Stimulated activated CD8-positive, alpha-beta memory T cell treated with anti-CD3 and anti-CD28 coated beads, Interleukin-12 subunit alpha, Interleukin-12 subunit beta, amount 100 ng/mL, for 24 hours (primary cell): ENCODE results near the gene MTHFD1L.
"Not testable (repeated sequence)": the region's sequence is repeated elsewhere in the genome, so short reads cannot be mapped to it uniquely, and the experiment has no call there.

Experiments used
- DNase-seq: peaks from one replicate; pipeline ENCODE4 v3.0.0-alpha.2; 2020; ENCODE audit errors: extremely low read depth

The MTHFD1L gene

DNA sequence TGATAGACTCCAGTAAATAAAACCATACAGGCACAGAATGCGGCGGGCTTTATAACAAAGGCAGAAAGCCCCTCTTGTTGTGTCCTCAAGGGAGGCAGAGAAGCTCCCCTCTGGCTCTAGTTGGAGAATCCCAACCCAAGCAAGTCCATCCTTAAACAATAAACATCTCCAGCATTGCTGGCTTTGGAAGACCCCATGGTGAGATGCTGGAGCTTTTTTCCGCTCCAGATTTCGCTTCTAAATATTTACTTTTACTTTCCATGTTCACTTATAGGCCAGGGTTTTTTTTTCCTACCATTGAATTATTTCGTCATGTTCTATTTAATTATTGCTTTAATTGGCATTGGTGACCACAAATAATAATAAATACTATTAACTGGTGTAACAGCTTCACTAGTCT lies 176.2 kb downstream of the MTHFD1L start:
- no peak for DNase-seq

DNA sequence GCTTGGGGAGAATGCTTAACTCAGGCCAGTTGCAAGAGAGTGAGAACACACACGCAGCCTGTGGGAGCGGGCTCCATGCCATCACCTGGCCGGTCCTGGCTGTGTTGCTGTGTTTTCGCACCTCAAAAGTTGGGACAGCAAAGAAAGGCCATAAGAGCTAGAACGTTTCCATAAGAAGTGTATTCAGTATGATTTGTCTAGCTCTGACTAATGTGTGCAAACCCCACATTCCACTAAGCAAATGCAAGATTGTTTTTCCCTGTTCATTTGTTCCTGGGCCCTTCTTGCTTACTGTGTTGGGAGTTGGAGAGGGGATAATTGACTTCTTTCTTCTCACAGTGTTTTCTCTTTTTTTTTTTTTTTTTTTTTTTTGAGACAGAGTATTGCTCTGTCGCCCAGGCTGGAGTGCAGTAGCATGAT lies 177.4 kb downstream of the MTHFD1L start:
- DNase-seq, result not testable (repeated sequence)

DNA sequence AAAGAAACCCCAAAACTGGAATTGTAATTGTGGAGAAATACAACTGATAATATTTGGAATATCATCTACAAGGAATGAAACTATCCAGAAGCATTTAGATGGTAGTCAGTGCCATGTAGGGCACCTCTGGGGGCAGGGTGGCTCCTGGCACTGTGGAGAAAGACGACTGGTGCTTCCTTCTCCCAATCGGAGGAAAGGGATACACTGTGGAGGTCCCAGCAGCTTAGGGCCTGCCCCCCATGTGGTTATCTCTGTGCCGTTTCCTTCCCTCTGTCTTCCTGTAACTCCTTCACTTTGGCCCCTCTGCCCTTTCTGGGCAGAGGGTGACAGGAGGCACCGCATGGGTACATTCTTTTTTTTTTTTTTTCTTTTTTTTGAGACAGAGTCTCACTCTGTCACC lies 178.4 kb downstream of the MTHFD1L start:
- DNase-seq, result no peak

DNA sequence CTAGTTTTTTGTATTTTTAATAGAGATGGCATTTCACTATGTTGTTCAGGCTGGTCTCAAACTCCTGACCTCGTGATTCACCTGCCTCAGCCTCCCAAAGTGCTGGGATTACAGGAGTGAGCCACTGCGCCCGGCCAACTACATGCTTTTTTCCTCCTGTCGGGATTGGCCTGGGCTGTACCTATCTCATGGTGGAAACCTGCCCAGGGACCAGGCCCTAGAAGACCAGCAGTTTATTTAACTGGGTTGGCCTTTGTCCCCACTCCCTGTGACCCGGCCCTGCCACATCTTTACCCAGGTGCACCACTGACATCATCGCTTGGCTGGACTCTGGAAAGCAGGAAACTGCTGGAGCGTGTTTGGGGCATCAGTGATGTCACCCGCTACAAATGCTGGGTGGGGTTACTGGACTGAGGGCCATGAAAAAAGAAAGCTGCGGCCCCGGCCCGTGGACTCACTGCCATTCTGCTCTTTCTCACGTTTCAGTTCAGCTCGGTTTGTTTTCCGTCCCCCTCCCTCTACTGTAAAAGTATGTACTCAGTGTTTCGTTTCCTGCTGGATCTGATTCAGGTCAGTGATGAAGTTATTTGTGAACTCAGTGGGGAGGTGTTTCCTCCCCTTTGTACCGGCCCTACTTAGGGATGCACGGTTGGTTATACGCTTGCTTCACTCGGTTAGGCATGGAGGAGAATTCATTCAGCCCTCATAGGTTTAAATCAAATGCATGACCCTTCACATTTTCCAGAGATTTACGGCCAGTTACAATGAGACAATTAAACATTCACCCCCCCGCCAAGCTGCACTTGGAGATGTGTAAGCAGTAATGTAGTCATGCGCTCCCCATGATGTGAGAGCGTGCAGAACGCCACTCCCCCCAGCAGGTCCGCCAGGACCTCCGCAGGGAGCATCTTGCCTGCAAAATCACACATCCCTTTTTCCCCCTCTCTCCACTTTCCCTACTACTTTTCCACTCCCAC lies 179.3 kb downstream of the MTHFD1L start:
- DNase-seq, result no peak

DNA sequence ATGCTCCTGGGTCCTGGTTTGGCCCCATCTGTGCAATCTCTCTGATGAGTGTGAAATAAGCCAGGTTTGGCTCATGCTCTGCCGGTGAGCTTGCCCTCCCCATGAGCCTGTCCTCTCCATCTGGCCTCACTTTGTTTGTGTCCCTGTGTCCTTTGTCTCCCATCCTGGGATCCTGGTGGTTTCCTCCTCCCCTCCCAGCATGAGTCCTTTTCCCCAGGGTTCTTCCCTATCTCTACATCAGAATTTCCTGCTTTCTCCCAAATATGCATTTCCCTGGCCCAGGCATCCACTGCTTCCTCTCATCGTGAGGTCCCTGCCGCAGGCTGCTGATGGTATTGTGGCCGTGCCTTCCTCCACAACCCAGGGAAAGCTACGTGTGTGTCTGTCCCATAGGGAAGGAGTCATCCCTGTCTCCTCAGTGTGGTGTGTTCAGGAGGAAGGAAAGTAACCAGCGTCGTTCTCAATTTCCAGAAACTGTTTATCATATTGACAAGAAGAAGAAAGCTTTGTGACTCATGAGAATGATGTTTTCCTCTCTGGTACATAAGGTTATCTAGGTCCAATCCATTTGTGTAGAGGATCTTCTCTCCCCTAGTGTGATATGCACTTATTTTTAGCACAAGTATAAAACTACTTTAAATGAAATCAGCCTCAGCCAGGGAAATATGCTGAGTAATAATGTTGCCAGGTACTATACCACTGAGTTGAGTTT lies 180.2 kb downstream of the MTHFD1L start:
- DNase-seq, result not testable (repeated sequence)

DNA sequence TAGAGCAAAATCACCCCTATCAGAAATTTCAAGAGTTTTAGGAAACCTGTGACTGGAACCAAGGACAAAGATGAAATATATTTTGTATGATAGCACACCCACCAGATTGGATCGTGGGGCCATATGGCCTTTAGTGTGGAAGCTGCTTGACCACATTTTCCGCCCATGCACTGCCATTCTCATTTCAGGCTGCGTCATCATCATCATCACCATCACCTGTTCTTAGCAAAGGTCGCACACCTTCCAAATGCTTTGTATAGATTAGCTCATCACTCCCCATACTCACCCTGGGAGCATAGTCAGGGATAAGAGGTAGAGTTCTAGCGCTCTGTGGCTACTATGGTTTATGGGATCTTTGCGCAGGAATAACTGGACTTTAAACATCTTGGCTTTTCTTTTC lies 185.7 kb downstream of the MTHFD1L start:
- DNase-seq, result no peak

DNA sequence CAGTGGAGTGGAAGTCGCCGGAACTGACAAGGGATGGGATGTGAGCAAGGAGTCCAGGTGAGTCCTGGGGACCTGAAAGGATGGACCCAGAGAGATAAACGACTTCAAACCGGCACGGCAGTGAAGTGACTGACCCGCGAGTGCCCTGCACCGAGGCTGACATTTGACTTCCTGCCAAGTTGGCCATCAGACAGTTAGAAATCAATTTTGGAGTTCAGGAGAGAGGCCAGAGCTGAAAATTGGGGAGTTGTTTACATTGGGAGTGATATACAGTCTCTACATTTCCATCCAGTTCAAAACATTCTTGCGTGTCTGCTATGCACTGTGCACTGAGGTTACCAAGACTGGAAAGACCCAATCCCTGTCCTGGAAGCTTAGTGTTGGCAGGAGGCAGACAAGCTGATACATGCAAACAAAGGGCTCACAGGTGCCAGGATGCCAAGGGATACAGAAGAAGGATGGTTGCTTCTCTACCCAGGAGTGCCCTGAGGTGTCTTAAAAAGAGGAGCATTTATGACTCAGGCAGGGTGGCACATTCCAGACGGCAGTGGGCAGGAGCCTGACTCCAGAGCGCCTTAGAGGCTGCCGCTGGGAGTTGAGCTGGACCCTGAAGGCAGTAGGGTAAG lies 186.6 kb downstream of the MTHFD1L start:
- no peak for DNase-seq

DNA sequence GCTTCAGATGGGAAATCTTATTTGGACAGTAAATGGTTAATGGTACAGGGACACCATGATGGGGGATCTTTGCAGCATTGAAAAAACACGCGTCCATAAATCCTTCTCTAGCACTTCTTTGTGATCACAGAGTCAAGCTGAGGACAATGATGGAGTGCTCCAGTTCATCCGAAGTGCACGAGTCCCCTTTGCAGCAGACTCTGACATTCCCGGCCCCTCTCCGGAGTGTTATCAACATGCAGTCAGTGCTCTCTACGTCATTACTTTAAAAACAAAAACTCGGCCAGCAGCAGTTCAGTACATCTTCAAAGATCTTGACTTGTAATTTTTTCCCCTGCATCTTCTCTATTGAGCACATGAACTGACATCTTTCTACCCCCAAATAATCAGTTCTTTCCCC lies 188.8 kb downstream of the MTHFD1L start:
- no peak for DNase-seq

DNA sequence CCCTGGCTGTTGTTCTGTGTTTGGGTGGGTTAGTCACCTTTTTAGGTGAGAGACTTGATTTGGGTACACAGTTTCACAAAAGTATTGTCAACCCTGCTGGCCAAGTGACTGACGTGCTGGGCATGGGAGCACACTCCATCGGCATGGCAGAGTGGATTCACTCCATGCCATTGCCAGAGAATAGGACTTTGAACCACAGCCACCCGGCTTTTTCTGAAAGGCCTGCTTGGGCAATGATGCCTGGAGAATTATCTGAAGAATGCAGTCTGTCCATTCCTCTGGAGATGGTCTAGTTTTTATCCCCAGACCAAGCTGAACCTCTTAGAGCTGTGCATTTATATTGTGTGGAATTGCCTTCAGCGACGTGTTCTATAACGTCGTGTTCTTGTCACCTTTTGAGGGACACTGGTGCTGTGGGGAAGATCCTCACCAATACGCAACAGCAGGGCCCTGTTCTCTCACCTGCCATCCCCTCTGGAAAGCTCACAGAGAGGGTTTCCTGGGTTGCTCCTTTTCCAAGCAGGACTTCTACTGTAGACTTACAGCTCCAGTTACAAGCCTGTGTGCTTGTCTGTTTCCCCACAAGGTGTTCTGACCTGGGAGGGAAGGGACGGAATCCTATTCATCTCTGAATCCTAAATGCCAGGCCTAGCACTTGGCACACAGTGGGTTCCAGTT lies 190.9 kb downstream of the MTHFD1L start:
- no peak for DNase-seq

DNA sequence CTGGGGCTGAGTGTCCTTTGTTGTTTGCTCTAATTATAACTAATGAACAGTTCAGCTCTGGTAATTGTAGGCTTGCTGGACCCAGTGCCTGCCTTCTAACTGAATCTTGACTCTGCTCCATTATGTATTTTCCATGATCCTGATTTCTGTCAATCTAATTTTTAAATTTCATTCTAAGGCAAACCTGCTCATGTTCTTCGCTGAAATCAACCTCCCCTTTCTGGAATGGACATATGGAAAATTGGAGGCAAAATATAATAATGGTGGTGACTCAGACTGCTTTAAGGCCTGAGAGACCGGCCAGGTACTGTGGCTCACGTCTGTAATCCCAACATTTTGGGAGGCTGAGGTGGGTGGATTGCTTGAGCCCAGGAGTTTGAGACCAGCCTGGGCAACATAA lies 191.6 kb downstream of the MTHFD1L start:
- DNase-seq, result no peak

DNA sequence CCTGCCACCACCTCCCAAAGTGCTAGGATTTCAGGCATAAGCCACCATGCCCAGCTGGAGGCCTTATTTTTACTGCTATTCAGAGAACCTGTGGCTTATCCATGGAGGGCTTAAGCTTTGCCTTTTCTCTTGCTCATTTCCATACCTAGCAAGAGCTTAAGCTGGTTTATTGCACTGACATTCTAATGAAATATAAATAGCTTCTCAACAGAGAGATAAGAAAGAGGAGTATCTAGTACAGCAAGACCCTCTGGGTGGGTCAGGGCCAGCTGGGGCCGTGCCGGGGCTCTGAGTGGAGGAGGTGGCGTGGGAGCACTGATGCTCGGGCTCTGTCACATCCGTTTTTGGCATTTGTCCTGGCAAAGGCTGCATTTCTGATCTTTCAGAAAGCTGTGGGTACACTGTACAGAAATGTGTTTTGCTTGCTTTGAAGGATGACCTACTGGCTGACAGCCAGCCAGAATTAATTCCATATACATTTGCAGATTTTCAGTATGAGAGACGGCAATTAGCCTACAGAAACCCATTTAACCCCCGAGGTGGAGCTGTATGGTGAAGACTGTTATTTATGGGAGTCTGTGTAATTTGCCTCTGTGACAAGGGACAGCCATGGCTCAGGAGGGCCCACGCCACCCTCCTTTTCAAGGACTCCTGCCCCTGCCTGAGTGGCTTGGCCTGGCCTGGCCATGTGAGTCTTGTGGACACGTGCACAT lies 192.7 kb downstream of the MTHFD1L start:
- no peak for DNase-seq

DNA sequence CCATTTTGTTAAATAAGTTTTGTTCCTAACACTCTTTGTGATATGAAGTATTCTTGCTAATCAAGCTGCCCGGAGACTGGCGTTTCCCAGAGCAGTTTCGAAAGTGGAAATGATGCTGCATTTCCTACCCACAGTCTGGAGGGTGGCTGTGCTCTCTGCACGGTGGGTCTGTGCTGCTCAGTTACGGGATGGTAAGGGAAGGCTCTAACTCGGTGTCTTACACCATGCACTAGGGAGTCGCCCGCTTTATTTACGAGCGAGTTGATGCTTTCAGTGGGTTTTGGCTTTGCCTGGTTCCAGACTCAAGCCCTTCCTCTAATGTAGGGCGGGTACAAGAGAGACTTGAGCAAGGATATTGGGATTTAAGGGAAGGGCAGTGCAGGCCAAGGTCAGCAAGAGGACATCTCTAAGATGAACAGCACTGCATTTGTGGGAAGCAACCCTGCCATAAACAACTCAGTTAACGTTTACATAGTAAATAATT lies 194.2 kb downstream of the MTHFD1L start:
- no peak for DNase-seq

DNA sequence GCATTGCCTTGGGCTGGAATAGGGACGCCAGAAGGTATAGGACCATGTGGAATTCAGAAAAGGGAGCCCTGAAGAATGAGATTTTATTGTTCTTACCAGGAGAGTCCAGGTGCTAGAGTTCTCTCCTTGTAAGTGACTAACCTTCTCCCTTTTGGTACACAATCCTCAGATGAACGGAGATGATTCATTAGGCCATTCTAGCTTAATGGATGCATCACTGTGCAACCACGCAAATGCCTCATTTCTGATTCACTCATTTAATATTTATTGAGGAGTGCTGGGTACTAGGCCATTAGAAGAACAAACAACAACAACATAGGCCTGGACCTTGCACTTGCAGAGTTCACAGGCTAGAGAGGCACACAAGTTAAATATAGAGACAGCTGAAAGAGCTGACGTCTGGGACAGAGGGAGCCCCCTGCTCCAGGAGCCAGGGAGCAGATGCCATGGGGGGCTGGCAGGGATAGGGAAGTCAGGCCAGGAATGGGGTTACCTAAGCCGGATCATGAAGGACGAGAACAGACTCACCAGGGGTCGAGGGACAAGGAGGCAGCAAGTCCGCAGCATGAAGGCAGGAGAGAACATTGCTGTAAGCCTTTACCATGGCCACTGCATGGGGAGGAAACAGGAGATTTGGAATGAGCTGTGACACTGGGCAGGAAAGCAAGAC lies 194.7 kb downstream of the MTHFD1L start:
- no peak for DNase-seq

DNA sequence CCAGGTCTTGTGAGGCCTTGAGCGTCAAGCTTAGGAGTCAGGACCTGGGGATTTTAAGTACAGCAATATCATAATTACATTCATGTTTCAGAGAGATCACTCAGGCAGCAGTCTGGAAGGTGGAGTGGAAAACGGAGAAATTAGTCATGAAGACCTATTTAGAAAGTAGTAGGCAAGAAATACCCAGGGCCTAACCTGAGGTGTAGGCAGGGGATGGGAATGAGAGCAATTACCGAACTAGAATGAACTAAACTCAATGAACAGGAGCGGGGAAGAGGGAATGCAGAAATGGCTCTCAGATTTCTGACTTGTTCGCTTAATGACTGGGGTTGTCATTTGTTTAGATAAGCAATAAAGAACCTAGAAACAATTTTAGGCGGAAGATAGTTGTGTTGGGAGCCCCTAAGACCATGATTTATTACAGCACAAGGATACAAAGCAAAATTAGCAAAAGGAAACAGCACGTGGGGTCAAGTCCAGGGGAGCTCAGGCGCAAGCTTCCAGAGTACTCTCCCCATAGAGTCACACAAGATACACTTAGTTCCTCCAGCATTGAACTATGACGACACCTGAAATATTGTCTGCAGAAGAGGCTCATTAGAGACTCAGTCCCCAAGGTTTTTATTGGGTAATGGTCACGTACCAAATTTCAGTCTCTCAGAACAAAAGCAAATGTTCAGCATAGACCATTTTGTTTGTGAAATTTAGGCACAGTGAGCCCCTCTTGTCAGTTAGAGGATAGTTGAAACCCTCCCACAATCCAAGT lies 195.4 kb downstream of the MTHFD1L start:
- DNase-seq, result no peak

DNA sequence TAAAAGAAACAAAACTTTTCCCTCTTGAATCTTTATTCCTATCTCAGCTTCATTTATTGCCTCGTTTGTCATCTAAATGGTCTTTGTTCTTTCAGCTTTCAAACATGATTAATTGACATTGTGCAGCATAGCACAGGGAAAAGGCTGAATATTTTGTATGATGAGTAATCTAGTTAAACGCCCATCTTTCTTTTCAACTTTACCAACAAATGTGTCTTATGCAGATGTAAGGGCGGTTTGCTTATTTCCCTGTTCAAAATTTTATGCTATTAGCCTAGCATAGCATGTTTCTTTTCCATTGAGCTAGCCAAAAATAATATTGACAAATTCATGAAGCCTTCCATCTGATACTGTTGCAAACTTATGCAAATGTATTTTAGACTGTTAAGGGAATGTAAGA lies 197.8 kb downstream of the MTHFD1L start:
- DNase-seq, result no peak

DNA sequence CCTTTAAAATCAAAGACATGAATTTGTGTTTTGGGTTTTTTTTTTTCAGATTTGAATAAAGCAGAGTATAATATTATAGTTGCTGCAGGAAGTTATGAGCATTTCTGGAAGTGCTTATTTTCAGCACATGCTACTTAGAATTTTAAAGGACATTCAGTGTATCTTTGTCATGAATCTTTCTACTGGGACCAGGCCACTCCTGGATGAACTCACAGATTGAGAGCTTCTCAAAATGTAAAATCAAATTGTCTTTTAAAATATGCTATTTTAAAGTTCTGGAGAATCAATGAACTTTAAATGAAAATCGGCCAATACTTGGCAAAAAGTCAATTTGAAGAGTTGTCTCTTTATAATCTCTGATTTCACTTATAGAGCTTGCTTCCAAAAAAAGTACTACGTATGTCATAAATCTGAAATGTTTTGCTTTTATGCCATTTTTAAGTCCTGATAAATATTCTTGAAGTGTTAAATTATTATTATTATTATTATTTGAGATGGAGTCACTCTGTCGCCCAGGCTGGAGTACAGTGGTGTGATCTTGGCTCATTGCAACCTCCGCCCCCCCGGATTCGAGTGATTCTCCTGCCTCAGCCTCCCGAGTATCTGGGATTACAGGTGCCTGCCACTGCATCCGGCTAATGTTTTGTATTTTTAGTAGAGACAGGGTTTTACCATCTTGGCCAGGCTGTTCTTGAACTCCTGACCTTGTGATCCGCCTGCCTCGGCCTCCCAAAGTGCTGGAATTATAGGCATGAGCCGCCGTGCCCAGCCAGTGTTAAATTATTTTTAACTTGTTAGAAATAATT lies 198.5 kb downstream of the MTHFD1L start:
- DNase-seq, result no peak

DNA sequence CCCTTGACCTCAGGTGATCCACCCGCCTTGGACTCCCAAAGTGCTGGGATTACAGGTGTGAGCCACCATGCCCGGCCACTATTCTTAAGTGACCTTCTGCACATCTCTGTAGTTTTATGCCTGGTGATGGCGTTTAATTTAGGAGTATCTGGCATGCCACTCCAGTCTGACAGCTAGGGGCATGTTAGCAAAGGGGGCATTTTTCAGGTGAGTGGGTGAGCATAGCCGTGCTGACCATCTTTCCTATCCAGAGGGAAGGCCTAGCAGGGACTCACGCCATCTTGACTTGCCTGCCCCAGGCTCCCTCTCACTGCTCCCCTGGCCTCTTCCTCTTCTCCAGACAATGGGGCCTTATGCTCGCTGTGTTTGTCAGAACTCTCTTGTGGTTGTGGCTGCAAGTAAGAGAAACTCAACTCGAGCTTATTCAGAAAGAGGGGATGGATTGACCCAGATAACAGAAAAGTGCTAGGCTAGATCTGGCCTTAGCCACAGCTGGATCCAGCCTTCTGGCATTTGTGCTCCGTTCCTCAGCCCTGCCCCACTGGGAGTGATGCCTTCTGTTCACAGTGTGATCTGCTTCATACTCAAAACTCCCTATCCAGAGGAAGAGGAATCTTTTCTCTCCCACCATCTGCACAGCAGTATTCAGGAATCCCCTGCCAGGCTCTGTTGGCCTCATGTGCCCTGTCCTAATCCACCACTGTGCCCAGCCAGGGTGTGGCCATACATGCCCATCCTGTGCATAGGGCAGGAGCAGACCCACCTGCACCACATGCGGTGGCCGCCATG lies 199.7 kb downstream of the MTHFD1L start:
- no peak for DNase-seq
